ENCODE results near the gene INSM1.

- TF ChIP-seq, protein P1, sequence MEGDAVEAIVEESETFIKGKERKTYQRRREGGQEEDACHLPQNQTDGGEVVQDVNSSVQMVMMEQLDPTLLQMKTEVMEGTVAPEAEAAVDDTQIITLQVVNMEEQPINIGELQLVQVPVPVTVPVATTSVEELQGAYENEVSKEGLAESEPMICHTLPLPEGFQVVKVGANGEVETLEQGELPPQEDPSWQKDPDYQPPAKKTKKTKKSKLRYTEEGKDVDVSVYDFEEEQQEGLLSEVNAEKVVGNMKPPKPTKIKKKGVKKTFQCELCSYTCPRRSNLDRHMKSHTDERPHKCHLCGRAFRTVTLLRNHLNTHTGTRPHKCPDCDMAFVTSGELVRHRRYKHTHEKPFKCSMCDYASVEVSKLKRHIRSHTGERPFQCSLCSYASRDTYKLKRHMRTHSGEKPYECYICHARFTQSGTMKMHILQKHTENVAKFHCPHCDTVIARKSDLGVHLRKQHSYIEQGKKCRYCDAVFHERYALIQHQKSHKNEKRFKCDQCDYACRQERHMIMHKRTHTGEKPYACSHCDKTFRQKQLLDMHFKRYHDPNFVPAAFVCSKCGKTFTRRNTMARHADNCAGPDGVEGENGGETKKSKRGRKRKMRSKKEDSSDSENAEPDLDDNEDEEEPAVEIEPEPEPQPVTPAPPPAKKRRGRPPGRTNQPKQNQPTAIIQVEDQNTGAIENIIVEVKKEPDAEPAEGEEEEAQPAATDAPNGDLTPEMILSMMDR (IDR thresholded peaks at IDR 0.05) = no peak
- TF ChIP-seq POLR2A (IDR thresholded peaks at IDR 0.05) = no peak
Observed at GRCh38 chr20:20368418-20369249, 730 bp downstream of the INSM1 start.
